Suppressor macrophage treated with lipopolysaccharide for 4 hours (primary cell): ENCODE results near the gene STX2.
"Not testable (repeated sequence)": the region's sequence is repeated elsewhere in the genome, so short reads cannot be mapped to it uniquely, and the experiment has no call there.

Source experiments
- DNase-seq: peaks from one replicate; pipeline ENCODE4 v3.0.0-alpha.2; 2020

STX2 gene

GRCh38 chr12:130838951-130839769, at the start of gene STX2:
Gene STX2 (minus strand): TSS chr12:130839250. CDS start chr12:130839099, 151 bp downstream.
- DNase-seq: peak; percentile 94

GRCh38 chr12:130887190-130887589, 48.1 kb upstream of the STX2 start:
- not testable (repeated sequence) for DNase-seq

GRCh38 chr12:130881548-130881947, 42.5 kb upstream of the STX2 start:
- DNase-seq: no peak

- DNase-seq: no peak
Observed at GRCh38 chr12:130881046-130881445, 42.0 kb upstream of the STX2 start.

DNA sequence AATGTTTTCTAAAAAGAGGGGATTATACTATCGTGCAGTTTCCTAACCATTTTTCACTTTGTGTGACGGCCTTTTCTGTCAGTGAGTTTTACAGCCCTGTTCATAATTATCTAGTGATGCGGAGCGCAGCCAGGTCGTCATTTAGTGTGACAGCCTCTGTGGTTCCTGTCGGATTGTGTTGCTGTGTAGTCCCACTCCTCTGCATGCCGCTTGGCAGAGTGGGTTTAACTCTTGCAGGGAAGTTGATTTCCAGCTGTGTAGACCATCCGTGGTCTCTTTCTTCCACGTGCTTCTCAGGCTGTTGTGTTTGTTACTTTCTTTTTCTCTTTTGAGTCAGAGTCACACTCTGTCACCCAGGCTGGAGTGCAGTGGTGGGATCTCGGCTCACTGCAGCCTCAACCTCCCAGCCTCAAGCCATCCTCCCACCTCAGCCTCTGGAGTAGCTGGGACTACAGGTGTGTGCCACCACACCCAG, 41.4 kb upstream of the STX2 start:
- DNase-seq: peak; percentile 11

DNA sequence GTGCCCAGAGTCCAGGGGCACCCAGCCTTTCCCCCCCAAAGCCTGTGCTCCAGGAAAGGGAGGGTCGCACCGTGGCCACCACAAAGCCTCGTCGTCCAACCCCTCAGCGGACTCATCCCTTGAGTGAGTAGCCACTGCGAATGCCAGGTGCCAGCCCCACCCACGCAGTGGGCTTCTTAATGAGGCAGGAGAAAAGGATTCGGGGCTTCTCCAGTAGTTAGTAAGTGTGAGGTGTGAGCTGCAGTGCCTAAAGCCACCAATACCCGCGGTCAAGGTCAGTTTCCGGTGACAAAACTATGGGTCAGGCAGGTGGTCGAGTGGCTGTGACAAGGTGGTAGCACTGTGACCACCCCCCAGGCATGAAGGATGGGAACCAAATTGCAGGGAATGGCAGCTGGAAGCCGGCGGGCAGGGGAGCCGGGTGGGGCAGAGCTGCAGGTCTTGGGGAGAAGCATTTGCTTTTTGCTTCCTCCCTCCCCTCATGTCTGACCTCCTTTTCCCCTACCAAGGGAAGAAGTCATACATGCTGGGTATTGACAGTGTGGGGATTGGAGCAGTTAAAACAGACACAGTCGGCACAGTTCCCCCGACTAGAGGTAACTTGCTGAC, 40.8 kb upstream of the STX2 start:
- DNase-seq: no peak

- DNase-seq: no peak
Observed at GRCh38 chr12:130879212-130879686, 40.2 kb upstream of the STX2 start.

DNA sequence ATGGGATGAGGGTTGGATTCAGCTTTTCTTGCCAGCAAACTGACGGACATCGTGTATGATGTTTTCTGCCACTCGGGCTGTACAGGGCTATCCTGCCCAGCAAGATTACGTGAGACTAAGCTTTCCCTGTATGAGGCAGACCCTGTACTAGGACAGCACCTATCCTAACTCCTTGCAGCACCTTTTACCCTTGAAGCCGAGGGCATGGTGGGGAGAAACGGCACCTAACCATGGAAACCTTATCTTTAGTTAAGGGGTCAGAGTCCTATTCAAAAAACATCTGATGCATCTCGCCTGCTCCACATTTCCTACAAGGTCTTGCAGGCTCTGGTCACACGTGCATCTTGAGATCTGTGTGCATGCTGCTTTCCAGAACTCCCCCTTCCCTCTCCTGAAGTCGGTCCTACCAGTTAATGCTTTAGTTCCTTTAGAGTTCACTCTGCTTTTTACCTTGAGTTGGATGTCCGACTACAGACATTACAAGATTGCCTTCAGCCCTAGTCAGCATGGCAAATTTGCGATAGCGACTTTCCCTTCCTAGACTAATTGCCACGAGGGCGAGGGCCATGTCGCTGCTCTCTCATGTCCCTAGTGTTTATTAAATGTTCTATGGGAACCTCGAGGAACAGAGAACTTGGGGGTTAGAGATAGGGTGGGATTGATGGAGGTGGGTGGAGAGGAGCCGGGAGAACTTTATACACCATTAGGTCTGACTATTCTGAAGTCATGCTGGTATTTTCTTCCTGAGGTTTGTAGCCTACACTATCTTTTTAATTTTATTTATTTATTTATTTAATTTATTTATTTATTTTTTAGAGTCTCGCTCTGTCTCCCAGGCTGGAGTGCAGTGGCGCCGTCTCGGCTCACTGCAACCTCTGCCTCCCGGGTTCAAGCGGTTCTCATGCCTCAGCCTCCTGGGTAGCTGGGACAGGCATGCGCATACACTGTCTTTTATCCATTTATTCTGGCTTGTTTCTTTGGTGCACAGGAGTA, 39.4 kb upstream of the STX2 start:
- no peak for DNase-seq

DNA sequence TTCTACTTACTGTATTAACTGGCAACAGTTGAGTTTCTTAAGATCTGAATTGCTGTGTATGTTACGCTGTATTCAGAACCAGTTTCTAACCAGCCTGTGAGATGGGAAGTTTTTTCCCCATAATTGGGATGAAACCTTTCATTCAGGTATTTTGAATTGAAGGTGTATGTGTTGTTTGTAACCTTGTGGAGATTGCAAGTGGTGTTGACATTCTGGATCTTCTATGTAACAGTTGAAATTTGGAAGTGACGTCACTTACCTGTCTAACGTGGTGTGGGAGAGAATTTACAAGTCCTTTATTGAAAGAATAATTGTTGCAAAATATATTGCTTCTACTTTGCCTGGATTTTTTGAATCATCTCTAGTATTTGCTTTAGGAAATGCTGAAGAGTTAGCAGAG, 38.3 kb upstream of the STX2 start:
- no peak for DNase-seq

- DNase-seq: no peak
Observed at GRCh38 chr12:130876758-130877157, 37.7 kb upstream of the STX2 start.

- DNase-seq: no peak
Observed at GRCh38 chr12:130876297-130876696, 37.2 kb upstream of the STX2 start.

GRCh38 chr12:130875708-130876107, 36.7 kb upstream of the STX2 start:
- DNase-seq: not testable (repeated sequence)

- no peak for DNase-seq
Observed at GRCh38 chr12:130875193-130875592, 36.1 kb upstream of the STX2 start.

GRCh38 chr12:130874696-130875095, 35.6 kb upstream of the STX2 start:
- DNase-seq: no peak

DNA sequence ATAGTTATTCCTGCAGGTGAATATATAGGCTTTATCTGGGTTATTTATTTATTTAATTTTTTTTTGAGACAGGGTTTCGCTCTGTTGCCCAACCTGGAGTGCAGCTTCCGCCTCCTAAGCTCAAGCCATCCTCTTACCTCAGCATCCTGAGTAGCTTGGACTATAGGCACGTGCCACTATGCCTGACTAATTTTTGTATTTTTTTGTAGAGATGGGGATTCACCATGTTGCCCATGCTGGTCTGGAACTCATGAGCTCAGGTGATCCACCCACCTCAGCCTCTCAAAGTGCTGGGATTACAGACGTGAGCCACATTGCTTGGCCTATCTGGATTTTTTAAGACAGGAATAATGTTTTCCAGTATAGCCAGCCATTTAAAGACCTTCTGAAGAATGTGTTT, 34.8 kb upstream of the STX2 start:
- no peak for DNase-seq

GRCh38 chr12:130873106-130873795, 34.2 kb upstream of the STX2 start:
- peak; percentile 9 for DNase-seq

DNA sequence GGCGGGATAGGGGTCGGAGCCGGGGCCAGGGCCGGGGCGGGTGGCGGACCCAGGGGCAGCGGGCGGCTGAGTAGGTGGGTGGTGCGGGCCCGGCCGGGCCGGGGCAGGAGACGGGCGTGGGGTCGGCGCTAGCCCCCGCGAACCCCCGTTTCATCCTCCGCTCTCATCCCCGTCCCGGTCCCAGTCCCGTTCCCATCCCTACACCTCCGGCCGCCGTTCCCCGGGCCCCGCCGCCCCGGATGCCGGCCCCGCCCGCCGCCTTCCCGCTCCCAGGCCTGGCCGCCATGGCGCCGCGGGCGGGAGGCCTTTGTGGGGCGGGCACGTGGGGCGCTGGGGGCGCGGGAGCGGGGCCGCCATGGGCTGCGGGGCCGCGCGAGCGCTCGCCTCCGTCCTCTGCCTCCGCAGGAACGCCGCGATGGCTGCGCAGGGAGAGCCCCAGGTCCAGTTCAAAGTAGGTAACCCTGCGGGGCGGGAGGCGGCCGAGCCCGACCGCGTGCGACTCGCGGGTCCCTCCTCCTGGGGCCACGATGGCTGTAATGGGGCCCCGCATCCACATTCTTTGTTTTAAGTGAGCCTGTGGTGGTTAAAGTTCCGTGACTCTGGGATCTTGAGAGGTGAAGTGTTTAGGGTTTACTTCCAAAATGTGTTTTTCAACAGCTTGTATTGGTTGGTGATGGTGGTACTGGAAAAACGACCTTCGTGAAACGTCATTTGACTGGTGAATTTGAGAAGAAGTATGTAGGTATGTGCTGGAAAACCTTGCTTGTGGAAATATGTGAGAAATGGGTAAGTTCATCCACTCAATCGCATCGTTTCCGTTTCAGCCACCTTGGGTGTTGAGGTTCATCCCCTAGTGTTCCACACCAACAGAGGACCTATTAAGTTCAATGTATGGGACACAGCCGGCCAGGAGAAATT, 33.4 kb upstream of the STX2 start:
- peak; percentile 55 for DNase-seq

DNA sequence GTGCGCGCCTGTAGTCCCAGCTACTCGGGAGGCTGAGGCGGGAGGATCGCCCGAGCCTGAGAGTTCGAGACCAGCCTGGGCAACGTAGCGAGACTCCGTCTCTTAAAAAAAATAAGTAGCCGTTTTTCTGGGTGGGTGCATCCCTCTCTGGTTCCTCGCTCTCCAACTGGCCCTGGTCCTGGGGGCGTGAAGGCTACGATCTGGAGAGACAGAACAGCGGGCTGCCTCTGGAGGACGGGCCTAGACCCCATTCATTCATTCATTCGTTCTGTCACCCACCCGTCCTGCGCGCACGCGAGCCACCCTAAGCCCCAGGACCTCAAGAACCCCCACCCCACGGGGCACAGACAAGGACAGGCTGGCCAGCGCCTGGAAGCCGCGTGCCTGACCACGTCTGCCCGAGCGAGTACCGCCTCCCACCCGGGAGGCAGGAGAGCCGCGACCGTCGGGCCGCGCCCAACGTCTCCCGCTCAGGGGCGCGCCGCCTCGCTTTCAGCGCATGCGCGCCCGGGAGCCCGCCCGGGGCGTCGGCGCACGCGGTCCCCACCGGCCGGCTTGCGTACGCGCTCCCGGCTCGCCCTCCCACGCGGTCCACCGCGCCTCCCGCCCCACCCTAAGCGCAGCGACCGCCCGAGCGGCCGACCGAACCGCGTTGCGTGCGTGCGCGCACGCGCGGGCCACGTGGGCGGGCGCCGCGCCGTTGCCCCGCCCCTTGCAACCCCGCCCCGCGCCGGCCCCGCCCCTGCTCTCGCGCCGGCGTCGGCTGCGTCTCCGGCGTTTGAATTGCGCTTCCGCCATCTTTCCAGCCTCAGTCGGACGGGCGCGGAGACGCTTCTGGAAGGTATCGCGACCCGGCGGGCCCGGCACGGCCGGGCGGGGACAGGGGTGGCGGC, 32.5 kb upstream of the STX2 start, which contains the start of gene RAN:
TSS of gene RAN (plus strand) at position 781 of the 893 bp plus-strand sequence. CDS start 528 bp downstream, outside the sequence.
- DNase-seq: peak; percentile 98

DNA sequence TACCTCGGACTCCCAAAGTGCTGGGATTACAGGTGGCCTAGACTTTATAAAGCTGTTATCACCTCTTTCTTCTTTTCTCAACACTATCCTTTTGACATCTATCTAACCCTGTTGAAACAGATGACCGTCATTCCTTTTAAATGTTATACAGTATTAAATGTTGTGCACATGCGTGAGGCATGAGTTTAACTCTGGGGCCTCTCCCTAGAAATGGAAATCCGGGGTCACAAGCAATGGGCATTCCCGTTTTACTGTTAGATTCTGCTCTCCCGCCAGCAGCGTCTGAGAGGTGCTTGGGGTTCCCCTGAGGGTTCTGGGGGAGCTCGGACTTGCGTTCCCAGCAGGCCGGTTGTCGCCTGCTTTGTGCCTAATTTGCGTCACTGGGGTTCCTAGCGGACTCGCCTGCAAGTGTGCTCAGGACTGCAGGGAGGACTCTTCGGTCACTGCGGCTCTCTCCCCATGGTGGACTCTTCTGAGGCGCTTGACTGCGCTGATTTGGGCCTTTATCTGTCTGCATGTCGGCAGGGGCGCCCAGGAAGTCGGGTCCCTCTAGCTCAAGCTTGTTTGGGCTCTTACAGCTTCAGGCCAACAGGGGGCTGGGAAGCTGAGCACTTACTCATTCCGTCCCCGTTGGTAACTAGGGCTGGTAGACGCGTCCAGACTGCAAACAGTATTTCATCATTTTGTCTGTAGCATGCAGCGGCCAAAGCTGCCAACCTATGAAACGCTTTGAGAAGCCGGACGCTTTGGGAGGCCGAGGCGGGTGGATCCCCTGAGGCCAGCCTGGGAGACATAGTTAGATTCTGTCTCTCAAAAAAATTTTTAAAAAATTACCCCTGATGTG, 31.6 kb upstream of the STX2 start:
- peak; percentile 86 for DNase-seq
